ENCODE results near the gene SMC6.

SMC6 gene, protein sequence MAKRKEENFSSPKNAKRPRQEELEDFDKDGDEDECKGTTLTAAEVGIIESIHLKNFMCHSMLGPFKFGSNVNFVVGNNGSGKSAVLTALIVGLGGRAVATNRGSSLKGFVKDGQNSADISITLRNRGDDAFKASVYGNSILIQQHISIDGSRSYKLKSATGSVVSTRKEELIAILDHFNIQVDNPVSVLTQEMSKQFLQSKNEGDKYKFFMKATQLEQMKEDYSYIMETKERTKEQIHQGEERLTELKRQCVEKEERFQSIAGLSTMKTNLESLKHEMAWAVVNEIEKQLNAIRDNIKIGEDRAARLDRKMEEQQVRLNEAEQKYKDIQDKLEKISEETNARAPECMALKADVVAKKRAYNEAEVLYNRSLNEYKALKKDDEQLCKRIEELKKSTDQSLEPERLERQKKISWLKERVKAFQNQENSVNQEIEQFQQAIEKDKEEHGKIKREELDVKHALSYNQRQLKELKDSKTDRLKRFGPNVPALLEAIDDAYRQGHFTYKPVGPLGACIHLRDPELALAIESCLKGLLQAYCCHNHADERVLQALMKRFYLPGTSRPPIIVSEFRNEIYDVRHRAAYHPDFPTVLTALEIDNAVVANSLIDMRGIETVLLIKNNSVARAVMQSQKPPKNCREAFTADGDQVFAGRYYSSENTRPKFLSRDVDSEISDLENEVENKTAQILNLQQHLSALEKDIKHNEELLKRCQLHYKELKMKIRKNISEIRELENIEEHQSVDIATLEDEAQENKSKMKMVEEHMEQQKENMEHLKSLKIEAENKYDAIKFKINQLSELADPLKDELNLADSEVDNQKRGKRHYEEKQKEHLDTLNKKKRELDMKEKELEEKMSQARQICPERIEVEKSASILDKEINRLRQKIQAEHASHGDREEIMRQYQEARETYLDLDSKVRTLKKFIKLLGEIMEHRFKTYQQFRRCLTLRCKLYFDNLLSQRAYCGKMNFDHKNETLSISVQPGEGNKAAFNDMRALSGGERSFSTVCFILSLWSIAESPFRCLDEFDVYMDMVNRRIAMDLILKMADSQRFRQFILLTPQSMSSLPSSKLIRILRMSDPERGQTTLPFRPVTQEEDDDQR

DNA sequence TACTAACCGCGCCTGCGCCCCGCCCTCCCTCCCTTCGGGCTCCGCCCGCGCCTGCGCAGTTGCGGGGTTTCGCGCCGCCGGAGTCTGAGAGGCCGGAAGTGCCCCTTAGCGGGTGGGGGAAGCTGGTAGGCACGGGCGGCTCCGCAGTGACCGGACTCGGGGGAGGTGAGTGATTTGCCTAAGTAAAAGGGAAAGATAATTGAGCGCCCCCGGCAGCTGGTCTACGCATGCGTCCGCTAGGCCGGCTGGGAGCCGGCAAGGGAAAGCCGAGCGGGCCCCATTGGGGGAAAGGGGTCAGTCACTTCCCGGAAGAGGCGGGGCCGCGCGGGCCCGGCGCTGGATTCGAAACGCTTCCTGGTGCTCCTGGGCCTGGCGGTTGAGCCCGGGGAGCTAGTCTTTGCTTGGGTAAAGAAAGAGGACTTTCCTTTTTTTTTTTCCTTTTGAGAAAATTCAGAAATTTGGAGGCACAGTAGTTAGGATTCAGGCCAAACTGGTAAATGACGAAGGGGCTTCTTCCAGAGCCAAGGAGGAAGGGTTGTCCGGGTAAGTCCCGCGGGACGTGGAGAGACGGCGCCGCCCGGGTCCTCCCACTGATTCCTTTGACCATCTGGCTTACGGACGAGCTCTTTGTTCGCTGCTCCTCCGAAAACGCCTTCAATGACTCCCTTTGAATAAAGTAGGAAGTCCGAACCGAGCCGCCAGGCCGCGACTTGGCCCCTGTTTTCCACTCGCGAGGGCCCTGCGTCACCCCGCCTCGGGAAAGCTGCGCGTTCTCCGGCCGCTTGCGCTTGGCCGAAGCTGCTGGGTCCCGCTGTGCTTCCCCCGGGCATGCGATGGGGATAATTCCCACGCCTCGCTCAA is at the start of gene SMC6, which contains the start of gene GEN1:
Gene SMC6, minus strand, starts transcription at position 8 of the 861 bp plus-strand sequence. CDS start 7,864 bp downstream, outside the sequence.
Gene GEN1, plus strand, starts transcription at position 336 of the 861 bp plus-strand sequence. CDS start 5,806 bp downstream, outside the sequence.
- peak; percentile 80 for DNase-seq

DNA sequence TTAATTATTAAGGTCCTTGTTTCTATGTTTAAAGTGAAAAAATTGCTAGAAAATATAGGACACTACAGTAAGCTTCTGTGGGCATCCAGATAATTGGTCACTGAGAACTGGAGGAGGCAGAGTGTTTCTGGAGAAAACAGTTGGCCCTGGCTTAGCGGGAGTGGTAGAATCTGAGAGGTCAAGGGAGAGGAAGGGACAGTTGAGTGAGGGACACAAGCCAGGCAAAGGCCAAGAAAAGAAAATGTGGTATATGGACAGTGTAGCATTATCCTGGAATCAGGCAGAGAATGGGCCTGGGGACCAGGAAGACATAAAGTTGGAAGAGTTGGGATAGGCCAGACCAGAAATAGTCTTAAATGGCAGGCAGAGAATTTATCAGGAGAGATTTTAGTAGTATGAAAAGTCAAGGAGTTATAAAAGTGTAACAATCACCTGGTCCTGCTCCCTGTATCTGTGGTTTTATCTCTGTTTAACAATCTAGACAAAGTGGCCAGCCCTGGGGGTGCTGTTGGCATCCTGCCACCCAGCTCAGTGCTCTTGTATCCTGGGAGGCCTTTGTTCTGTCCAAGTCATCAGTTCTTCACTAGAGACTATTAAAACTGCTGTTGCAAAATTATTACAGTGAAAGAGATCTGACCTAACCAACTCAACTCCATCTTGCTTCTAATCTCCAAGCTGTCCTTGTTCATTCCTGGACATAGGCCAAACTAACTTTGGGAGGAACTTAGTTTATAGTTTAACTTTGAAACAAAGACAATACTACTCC is 47.3 kb upstream of the SMC6 start:
- DNase-seq, result no peak

DNA sequence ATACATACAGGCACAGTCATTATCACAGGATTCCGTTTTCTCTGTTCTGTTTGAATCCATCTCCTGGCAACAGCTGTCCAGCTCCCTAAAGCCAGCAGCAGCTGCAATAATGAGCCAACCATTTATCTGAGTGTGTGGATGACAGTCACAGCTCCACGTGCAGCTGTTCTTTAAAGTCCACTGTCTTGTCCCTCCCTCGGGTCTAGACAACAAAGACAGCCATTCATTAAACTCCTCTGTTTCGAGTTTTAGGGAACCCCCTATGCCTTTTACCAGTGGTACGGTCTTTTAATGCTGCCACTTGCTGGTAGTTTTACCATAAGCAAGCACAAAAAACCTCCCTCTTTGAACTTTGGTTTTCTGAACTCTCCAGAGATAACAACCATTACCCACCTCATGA is 46.6 kb upstream of the SMC6 start:
- no peak for DNase-seq

DNA sequence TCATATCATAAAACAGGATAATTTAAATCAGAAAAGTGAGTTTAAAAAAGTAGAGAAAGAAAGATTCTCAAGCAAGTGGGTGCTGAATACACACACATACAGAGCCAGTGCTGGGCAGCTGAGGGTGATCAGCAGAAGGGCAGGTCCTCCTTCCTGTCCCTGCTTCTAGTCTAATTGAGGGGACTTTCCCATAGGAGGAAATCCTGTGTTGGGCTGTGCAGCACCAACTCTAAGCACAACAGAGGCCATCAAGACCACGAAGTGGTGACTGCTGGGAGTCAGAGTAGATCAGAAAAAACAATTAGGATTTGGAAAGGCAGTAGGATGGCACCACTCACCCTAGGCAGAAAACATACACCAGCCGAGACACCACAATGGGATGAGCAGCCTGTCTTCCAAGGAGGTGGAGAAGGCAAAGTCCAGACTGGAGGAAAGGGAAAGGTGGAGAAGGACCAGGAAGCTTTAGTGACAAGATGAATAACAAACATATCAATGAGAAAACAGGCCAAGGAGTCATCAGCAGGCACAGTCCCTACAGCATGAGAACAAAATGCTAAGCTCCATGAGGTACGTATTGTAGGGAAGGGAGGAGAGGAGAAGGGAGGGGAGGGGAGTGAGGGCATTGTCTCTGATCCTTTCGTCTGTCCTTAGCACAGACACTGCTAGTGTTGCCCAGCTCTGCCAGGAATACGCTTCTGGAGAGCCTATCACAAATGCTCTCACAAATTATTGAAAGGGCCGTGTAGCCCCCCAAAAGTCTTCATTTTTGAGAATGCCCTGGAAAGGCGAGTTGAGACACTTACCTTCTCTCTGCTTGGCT is 45.9 kb upstream of the SMC6 start:
- DNase-seq, result no peak

DNA sequence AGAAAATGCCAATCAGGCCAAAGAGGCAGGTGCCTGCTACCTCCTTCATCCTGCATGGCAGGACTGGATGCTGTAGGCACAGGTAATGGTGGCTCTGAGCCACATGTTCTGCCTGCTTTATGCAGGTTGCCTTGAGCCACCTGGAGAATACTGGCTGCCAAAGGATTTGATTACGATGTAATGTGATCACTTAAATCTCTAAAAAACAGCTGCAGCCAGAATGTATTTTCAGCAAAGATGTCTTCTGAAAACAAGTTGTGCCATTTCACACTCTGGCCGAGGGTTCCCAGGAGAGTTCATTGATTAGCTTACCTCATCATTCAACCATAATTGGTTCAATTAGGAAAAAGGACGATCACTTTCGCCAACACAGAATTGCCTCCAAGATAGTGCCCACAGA is 44.7 kb upstream of the SMC6 start:
- DNase-seq, result no peak

DNA sequence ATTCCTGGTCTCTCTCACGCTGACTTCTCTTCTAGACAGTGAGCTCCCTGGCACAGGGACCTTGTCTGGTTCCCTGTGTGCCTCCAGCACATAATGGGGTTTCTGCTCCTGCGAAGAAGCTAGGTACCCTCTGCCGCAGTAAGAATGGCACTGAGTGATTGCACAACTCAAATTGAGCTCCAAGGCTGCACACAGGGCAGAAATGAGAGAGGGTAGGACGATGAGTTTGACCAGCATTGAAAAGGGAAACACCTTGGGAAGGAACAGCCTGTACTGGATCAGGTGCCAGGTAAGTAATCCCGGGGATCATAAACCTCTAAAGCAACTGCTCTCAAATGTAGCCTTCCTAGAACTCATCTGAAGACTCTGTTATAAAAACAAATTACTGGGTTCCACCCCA is 41.7 kb upstream of the SMC6 start:
- no peak for DNase-seq

DNA sequence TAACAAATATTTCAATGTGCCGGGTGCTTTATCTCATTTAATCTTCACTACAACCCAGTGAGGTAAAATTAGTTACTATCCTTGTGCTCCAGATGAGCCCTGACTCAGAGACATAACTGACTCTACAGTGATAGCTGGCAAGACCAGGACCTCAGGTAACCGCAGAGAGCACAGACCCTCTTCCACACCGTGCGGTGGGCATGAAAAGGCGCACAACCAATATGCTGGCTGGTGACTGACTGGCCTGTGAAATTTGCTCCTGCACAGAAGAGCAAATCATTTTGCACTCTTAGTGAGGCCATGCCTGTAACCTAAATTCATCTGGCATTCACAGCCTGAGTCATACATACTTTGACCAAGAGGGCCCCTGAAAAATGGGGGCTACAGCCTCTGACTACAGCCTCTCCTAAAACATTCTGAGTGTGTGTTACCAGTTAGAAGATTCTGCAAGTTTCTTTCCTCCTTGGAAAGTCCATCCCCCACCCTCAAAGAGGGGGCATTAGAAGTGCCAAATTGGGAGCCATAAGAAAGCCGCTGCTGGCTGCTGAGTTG is 40.3 kb upstream of the SMC6 start:
- no peak for DNase-seq

DNA sequence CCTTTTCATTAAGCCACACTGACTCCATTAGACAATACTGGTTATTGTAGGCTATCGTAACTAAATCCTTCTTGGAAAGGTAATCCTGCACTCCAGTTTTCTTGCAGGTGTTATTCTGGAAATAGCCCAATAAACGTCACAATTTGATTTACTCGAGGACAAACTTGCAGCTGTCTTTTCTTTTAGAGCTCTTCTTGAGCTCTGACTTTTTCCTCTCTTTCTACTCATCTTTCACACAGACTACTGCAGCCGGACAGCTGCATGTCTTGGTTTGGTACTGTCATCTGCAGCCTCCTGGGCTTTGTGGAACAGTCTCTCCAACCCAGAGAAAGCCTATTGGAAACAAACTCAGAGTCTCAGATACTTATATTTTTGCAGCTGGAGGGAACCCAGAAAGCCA is 39.7 kb upstream of the SMC6 start:
- no peak for DNase-seq

DNA sequence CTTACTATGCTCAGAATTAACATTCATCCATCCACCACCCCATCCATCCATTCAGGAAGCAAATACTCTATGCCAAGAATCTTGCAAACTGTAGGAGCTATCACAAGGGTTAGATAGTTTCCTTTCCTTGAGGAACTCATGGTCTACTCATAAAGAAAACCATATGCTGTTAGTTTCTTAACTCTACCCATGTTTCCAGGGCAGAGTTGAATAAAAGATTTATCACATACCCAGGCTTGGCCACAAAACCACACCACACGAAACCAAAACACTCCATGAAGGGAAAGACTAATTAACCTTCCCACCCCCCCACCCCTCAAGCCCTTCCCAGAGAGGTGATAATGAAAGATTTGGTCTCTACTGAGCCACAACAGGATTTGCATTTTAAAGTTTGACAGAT is 38.9 kb upstream of the SMC6 start:
- no peak for DNase-seq

DNA sequence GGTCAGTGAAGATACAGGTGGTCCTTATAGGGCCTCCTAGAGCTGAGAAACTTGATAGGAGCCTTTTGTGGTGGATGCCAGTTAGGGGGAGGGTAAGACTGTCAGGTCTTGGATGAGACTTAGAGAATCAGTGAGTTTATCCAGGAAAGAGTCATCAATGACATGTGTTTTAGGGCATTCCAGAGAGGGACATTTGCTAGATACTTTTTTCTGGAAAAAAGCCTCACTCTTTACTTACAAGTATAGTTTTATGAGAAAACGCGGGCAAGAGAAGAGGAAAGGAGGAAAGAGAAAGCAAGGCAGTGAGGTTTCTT is 38.2 kb upstream of the SMC6 start:
- DNase-seq, result no peak

DNA sequence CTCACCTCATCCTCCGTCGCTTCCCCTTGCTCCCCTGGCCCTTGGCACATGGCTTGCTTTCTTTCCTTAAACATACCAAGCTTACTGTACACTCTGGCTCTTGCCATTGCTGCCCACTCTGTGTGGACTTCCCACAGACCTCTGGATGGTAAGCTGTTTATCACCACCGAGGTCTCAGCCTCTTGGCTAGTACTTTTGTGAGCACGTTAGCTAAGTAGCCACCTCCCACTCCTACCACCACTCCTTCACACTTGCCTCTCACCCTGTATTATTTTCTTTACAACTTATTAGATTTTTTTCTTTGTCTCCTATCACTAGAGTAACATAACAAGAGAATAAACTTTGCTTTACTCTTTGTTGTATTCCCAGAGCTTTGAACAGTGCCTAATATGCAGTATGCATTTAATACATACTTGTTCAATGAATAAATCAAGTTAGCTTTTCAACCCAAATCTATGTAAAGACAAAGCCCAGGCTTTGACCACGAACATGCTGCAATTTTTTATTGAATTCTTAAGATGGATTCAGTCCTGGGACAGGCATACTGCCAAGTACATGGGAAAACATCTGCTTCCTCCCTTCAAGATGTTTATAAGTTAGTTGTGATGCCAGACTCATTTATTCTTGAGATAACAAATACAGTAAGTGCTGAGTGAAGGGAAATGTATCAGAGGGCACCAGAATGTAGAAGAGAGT is 37.7 kb upstream of the SMC6 start:
- no peak for DNase-seq

DNA sequence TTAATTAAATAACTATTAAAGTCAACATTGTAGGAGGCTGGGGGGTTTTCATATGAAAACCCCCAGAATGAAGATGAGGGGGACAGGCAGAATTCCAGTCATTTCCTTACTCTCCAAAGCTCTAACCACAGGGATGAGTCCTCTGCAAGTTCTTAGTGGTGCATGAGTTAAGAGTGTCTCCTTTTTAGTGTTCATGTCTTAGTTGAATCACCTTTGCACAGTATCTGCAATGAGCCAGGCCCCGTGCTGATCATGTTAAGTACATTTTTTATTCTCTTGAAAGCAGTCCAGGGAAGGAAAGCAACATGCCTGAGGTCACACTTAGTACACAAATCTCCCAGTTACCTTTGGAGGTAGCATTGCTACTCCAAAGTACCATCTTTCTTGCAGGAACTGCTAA is 36.9 kb upstream of the SMC6 start:
- DNase-seq, result no peak

DNA sequence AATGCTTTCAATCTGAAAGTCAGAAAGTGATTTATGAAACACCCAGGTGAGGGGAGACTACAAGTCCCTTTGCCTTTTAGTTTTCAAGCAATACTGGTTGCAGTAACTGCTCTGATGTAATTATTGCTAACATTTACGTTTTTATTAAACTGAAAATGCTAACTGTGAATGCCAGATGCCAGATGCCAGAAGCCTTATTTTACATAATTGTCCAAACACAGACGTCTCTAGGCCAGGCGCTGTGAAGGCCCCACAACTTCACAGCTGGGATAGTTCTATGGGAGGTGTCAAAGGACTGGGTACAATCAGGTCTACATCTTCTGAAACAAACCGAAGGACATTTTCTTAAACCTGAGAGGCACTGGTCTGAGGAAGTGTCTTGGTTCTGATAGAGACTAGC is 35.2 kb upstream of the SMC6 start:
- DNase-seq, result no peak

DNA sequence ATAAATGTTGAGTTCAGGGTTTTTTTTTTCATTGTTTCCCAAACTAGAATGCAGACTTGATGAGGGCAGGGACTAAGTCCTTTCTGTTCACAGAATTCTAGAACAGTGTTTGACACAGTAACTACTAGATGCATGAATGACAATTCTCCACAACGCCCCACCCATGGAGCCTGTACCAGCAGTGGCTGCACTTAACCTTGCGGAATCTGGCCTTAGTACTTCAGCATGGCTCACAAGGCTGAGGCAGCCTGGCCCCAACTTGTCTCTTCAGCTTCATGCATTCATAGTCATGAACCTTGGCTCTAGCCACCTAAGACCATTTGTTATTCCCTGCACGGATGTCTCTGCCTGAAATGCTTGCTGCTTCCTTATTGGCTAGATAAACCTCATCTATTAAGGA is 33.1 kb upstream of the SMC6 start:
- no peak for DNase-seq

DNA sequence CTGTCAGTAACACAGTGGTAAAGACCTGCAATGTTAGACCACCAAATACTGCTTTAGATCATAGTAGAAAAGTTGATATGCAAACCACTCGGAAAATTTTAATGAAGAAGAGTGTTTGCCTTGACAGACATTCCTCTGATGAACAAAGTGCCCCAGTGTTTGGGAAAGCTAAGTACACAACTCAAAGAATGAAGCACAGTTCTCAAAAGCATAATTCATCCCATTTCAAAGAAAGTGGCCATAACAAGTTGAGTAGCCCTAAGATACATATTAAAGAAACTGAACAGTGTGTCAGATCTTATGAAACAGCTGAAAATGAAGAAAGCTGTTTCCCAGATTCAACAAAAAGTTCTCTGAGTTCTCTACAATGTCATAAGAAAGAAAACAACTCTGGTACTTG is 27.9 kb upstream of the SMC6 start:
- DNase-seq, result no peak

DNA sequence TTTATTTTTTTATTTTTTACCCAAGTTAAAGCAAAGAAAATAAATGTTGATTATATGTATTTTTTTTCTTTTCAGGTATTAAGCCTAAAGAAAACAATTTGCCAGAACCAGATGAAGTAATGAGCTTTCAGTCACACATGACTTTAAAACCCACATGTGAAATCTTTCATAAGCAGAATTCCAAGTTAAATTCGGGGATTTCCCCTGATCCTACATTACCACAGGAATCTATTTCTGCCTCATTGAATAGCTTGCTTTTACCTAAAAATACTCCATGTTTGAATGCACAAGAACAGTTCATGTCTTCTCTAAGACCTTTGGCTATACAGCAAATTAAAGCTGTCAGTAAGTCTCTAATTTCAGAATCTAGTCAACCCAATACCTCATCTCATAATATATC is 26.9 kb upstream of the SMC6 start:
- DNase-seq, result no peak

DNA sequence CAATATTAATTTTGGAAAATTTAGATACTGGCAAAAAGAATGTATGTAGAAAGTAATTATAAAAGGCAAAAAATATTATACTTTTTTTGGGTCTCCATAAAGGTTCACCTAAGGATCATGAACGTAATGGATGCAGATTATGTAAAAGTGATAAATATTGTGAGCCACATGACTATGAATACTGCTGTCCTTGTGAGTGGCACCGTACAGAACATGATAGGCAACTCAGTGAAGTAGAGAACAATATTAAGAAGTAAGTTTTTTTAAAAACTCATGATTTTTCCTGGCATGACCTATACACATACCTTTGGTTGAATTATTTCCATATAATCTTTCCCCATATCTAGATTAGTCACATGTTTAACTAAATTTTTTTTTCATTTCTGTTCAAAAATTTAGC is 18.9 kb upstream of the SMC6 start:
- DNase-seq, result no peak

DNA sequence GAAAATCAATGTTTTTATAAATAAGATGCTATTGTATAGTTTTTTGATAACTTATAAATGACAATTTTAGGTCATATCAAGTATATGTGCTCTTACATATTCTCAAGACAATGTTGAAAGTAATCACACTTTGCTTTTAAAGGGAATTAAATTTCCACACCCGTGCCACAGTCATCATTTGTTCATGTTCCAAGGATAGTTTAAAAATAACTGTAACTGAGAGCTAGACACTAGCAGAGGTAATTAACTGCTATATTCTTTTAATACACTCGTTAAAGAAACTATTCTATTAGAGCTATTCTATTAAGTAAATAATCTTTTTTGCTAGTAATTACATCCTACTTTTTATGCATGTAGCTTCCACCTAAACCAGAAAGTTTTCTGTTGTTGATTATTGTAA is 18.3 kb upstream of the SMC6 start:
- DNase-seq, result no peak

DNA sequence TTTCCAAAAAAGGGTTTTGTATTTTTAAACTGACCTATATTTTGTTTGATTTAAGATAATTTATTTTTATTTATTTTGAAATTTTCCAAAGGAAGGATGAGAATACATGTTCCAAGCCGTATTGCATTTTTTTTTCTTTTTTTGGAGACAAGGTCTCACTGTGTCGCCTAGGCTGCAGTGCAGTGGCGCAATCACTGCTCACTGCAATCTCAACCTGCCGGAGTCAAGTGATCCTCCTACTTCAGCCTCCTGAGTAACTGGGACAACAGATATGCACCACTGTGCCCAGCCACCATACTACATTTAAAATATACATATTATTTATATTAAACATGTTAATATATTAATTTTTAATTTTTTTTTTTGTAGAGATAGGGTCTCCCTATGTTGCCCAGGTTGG is 15.3 kb upstream of the SMC6 start:
- no peak for DNase-seq

DNA sequence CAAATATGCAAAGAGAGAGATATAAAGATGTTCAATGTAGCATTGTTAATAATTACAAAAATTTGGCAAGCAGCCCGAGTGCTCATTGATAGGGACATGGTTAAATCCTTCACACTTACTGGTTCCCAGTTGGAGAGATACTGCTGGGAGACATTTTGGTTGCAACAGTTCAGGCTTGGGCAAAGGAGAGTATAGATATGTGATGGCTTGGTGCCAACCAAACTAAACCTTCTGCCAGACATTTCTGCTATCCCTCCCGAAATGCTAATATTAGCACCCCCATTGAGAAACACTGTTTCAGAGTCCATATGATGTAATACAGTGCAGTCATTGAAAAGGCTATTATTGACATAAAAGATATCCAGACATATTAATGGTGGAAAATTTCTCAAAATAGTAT is 11.8 kb upstream of the SMC6 start:
- no peak for DNase-seq

All from SIG-M5 (cell line).